Measurements from ENCODE around the gene PFN1.

The PFN1 gene

DNA sequence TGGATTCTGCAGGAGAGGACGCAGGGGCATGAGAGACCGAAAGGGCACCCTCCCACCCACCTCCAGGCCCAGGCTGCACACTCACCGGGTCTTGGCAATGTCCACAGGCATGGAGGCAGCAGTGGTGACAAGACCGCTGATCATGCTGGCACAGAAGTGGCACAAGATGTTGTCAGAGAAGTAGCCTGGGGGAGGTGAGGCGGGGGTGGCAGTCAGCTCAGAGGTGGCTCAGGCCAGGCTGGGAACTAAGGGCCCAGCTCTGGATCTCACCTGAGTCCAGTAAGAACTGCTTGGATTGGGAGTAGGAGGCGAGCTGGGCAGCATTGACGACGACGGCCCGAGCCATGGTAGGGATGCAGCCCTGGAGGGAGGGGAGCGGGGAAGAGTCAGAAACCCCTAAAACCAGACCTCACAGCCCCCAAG, 10.2 kb downstream of the PFN1 start:
- peak overlapping the region; percentile 88; the same call in 1 of the 2 replicates for H3K27ac ChIP-seq
- no peak for TF ChIP-seq CTCF (conservative IDR thresholded peaks at IDR 0.05)

GRCh38 chr17:4937553-4937952, 10.8 kb downstream of the PFN1 start:
- no peak for TF ChIP-seq CTCF (conservative IDR thresholded peaks at IDR 0.05)
- no peak overlapping the region; the same call in 1 of the 2 replicates for H3K27ac ChIP-seq

DNA sequence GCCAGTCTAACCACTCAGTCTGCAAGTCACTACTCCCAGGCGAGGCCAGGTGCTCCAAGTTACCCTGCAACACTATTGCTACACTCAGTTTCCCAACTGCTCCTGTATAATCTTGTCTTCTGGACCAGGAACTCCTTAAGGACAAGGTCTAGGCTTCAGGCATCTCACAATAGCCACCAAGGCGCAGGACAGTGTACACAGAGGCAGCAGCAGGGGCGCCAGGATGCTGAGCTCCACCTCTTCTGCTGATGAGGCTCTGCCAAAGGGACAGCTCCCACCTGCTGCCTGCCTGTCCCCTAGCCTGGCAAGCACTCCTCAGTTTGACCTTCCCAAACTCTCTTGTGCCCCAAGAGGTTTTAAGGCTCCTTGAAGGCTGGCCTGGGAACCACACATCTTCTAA, 11.9 kb downstream of the PFN1 start:
- no peak overlapping the region for H3K27ac ChIP-seq
- TF ChIP-seq CTCF (conservative IDR thresholded peaks at IDR 0.05), result no peak

DNA sequence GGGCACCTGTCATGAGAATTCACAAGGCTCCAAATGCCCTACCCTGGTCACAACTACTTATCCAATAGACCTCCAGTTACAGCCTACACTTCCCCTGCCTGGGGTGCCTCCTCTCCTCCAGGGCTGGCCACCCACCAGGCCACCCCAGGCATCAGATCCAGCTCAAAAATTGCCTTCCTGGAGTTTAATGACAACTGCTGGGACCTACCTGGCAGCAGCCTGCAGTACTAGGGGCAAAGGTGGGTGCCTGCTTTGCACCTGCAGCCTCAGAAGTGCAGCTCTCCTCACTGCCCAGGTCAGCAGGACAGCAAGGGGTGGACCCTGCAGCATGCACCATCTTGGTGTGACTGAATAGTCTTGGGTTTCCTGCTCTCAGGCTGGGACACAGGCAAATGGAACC, 12.7 kb downstream of the PFN1 start:
- no peak overlapping the region for H3K27ac ChIP-seq
- no peak for TF ChIP-seq CTCF (conservative IDR thresholded peaks at IDR 0.05)

GRCh38 chr17:4934173-4934979, 14.0 kb downstream of the PFN1 start:
- peak; percentile 19; the same call in 1 of the 2 replicates for TF ChIP-seq CTCF (conservative IDR thresholded peaks at IDR 0.05)
- no peak overlapping the region for H3K27ac ChIP-seq

- H3K27ac ChIP-seq, result no peak overlapping the region
- no peak for TF ChIP-seq CTCF (conservative IDR thresholded peaks at IDR 0.05)
Observed at GRCh38 chr17:4933646-4934045, 14.7 kb downstream of the PFN1 start.

DNA sequence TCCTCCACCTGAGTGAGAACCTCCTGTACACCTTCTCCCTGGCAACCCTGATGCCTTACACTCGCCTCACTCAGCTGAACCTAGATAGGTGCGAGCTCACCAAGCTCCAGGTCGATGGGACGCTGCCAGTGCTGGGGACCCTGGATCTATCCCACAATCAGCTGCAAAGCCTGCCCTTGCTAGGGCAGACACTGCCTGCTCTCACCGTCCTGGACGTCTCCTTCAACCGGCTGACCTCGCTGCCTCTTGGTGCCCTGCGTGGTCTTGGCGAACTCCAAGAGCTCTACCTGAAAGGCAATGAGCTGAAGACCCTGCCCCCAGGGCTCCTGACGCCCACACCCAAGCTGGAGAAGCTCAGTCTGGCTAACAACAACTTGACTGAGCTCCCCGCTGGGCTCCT, 15.6 kb downstream of the PFN1 start:
- no peak overlapping the region for H3K27ac ChIP-seq
- TF ChIP-seq CTCF (conservative IDR thresholded peaks at IDR 0.05), result no peak
